ENCODE measurements around the gene KDM6A.

GRCh38 chrX:44876767-44877166 lies 3.8 kb downstream of the KDM6A start:
- TF ChIP-seq ZFP3 (CRISPR knock-in tag; IDR thresholded peaks at IDR 0.05) (no peak), ZFP30 (CRISPR knock-in tag; IDR thresholded peaks at IDR 0.05) (no peak), PATZ1 (CRISPR knock-in tag; IDR thresholded peaks at IDR 0.05; ENCODE audit: borderline replicate concordance) (no peak), ZC3H10 (CRISPR knock-in tag; IDR thresholded peaks at IDR 0.05) (no peak)

Data from SK-N-SH treated with all-trans-retinoic acid at 6 μM for 48 hours (cell line).